ENCODE measurements around the gene SSBP2.
A peak's percentile ranks its signal among the peaks of the same experiment; 100 is the strongest.
"Not testable (repeated sequence)": the region's sequence is repeated elsewhere in the genome, so short reads cannot be mapped to it uniquely, and the experiment has no call there.

SSBP2 gene

DNA sequence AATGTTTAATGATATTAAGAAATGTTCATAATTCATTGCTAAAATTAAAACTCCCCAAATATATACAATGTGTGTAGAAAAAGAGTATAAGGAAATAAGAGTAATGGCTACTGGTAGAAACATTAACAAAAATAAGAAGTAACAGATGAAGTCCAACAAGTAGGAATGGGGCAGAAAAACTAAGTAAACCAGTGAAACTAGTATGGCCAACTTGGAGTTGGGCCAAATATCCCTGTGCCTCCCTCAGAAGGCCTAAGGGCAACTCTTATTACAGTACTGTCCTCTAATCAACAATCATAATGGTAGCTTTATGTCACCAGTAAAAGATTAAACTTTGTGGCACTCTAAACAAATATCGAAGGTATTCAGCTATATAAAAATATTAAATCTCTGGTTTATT is 93.5 kb downstream of the SSBP2 start:
- DNase-seq (ENCODE audit: low spot score), result no peak

DNA sequence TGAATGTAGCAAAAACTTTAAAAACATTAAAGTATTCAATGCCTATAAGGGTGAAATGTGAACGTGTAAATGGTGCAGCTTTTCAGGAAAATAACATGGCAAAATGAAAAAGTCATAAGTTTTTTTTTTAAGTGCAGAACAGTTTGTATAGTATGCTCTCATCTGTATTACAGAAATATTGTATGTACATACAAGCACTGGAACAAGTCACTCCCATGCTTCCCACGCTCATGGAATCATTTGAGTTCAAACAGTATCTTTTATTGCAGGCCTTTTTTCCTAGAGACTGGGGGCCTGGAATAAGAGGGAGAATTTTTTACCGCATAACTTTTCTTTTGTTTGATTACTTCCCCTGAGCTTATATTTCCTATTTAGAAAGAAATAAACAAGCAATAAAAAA is 94.1 kb downstream of the SSBP2 start:
- no peak for DNase-seq (ENCODE audit: low spot score)

DNA sequence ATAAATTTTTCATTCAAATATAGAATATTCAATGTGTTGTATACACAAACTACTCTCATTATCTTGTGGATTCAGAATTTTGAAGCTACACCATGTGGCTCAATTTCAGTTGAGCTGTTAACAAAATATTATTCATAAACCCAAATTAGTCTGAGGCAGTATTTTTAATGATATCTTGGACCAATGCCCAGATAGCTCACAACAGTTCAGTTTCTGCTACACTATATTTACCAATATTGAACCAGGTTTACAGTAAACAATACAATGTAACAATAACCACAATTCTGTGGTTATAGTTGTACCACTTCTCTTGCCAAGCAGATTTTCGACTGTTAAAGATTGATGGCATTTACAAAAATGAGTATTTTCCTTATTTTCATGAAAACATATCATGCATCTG is 99.9 kb downstream of the SSBP2 start:
- DNase-seq (ENCODE audit: low spot score), result no peak

DNA sequence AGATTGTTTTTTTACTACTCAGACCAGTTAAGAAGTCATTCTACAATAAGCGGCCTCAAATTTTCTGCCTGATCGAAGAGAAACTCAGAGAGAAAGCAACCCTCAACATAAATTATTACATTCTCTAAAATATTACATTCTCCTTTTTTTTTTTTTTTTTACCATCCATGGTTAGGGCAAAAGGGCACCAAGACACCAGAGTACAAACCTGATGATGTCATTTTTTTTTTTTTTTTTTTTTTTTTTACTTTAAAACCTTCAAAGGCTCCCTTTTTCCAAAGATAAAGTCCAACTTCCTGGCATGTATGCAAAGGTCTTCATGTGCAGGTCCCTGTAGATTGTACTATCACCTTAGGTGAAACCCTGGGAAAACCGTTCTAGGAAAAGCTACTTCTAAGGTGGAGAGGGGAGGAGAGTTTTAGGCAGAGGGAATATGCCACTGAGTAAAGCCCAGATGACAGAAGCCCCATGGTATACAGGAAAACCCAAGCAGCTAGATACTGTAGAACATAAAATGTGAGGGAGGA is 104.4 kb downstream of the SSBP2 start:
- DNase-seq (ENCODE audit: low spot score), result no peak

DNA sequence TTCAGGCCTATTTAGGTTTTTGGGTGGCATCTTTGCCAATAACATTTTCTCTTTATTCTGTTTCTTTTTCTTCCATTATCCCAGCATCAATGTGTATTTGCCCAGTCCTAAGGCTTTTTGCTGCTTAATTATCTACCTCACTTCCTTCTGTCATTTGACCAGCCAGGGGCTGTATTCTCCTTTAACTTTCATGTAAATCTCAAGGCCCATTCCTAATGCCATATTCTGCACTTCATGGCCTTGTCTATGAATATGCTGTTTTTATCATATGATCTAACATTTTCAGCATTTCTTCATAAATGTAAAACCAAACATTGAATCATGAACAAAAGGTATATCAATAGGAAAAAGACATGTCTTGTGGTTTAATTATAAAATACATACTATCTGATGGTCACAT is 108.7 kb downstream of the SSBP2 start:
- DNase-seq (ENCODE audit: low spot score), result no peak

DNA sequence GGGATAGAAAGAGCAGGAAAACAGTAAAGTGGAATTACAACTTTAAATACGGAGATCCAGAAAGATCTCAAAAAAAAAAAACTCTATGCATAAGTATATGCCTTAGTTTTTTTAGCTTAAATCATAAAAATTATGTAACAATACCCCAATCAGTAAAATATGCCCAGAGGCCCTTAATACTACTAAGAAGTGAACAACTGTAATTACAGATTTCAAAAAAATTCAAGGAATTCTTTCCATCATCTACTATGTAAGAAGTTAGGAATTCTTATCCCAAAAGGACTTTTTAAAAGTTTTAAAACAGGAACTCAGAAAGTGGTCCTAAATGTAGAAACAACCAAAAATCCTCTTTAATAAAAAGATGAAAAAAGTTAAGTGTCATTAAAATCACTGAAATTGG is 111.3 kb downstream of the SSBP2 start:
- no peak for DNase-seq (ENCODE audit: low spot score)

DNA sequence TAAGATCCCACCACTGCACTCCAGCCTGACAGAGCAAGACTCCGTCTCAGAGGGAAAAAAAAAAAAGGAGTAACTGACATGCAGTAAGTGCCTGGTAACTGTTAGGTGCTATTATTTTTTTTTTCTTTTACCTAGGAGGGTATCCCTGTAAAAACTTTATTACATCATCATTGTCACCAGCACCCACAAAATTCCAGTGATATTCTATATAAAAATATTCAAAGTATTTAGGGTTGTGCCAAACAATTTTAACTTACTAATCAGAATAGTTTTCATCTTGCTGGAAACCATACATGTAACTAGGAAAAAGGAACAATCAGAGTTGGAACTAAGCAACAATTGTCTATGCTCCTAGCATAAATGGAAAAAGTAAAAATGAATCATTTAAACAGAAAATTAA is 112.4 kb downstream of the SSBP2 start:
- no peak for DNase-seq (ENCODE audit: low spot score)

DNA sequence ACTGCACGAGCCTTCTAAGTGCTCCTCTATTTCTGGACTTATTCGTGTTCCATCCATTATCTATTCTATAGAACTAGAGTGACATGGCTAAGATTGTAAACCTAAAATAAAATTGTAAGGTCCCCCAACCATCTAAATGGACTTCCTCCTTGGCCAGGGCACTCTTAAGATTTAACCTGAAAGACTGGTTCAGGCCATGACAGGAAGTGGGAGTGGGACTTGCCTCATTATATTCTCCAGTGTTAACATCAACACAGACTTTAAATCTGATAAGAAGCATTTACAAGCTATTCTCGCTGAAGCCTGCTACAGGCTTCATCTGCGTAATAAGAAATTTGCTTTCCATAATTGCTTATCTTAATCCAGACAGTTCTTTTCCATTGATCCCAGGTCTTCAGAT is 117.0 kb downstream of the SSBP2 start:
- DNase-seq (ENCODE audit: low spot score), result no peak

DNA sequence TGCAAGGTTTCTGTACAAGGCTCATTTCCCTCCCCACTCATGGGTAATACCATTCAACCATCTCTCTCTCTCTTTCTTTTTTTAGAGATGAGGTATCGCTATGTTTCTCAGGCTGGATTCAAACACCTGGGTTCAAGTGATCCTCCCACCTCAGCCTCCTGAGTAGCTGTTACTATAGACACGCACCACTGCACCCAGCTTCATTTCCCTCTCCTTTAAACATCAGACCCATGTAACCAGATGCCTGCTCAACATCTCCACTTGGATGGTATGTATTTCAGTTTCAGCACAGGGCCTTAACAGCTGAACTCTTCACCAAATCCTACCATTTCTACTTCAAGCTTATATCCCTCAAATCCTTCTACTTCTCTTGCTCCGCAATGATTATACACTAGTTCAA is 117.4 kb downstream of the SSBP2 start:
- no peak for DNase-seq (ENCODE audit: low spot score)

DNA sequence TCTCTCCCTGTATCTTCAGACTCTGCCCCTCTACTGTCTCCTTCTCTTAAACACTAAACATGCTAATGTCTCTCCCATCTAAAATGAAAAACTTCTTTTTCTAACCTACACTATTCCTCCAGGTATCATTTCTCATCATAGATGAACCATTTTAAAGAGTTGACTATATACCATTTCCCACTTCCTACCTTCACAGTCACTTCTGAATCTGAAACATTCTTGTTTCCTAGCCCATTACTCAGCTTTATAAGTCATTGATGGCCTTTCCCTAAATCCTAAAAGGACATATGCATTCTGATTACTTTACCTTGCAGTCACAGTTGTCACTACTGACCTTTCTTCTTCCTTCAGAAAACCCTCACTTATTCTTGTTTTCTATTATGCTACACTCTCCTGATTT is 118.2 kb downstream of the SSBP2 start:
- no peak for DNase-seq (ENCODE audit: low spot score)

DNA sequence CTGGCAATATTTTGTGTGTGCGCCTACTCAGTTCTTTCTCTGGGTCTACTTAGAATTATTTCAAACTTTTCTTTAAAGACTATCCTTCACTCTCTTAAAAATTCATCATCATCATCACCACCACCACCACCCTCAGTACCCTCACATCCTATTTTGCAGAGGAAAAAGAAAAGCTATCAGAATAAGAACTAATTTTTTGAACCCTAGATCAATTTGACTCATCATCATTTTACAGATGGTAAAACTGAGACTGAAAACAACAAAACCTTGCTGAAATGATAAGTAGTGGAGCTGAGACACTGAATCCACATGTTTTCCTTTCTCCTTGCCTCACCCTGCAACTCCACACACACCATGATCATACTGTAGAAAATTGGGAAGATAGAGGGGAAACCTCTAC is 119.3 kb downstream of the SSBP2 start:
- no peak for DNase-seq (ENCODE audit: low spot score)

DNA sequence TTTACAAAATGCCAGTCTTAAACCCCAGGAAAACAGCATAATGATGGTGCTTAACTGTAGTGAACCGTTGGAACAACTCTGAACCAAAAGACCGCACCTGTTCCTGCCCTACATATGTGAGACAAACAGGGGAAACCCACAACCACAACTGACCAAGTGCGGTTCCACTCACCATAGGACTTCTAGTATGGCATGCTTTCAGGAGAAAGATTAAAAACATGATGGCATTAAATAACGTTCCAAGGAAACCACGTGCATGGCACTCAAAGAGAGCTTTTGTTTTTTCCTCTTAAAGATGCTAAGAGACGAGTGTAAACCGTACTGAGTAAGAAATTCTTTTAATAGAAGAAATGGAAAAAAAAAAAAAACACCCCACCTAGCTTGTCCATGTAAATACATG is 119.8 kb downstream of the SSBP2 start:
- DNase-seq (ENCODE audit: low spot score), result no peak

DNA sequence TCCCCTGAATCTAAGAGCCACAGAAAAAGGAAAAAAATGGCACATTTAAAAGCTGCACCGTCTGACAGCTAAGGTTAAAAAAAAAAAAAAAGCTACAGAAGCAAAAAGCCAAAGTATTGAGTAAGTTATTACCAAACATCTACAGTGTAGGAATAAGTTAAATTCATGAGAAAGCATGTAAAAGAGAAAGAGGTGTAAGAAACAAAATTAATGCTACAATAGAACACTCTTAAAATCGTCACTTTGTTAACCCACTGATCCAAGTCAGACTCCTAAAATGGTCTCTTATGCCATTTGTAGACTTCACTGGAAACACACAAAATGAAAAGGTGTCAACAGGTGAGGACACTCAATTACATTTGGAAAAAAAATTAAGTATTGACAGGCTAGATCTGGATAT is 120.2 kb downstream of the SSBP2 start:
- no peak for DNase-seq (ENCODE audit: low spot score)

DNA sequence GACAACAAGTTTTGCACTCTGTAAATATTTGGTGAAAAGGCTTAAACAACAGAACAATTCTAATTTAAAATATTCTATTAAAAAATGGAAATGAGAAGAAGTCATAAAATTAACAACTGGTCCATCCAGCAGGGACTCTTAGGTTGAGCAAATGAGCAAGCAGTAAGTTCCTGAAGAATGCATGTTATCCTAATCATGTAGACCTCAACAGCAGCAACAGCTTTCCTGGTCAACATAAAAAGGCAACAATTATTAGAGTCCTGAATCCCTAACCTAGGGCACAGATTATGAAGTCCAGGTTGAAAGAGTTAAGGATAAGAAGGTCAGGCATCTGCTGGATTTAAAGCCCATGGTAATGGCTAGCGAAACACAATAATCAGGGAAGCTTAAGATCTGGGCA is 120.9 kb downstream of the SSBP2 start:
- DNase-seq (ENCODE audit: low spot score), result no peak

DNA sequence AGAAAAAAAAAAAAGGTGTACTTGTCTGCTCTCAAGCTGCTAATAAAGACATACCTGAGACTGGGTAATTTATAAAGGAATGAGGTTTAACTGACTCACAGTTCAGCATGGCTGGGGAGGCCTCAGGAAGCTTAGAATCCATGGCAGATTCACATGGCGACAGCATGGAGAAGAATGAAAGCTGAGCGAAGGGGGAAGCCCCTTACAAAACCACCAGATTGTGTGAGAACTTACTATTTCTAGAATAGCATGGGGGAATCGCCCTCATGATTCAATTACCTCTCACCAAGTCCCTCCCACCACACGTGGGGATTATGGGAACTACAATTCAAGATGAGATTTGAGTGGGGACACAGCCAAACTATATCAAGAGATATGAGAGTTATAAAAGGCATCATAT is 122.8 kb downstream of the SSBP2 start:
- DNase-seq (ENCODE audit: low spot score), result not testable (repeated sequence)

DNA sequence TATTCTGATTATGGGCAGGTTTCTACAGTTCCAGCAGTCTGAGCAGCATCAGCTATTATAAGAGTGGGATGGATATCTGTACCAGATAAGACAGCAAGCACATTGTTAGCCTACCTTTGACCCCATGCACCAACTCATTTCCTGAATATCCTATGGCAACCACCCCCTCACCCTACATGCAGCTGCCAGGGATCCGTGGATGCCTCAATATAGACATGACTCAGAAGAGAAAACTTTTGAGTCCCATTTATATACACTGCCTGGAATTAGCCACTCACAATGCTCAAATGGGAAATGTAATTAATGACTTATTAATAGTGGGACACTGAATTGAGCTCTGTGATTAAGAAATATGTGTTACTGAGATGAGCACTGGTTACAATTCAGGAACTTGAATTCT is 124.4 kb downstream of the SSBP2 start:
- DNase-seq (ENCODE audit: low spot score), result peak; percentile 45

DNA sequence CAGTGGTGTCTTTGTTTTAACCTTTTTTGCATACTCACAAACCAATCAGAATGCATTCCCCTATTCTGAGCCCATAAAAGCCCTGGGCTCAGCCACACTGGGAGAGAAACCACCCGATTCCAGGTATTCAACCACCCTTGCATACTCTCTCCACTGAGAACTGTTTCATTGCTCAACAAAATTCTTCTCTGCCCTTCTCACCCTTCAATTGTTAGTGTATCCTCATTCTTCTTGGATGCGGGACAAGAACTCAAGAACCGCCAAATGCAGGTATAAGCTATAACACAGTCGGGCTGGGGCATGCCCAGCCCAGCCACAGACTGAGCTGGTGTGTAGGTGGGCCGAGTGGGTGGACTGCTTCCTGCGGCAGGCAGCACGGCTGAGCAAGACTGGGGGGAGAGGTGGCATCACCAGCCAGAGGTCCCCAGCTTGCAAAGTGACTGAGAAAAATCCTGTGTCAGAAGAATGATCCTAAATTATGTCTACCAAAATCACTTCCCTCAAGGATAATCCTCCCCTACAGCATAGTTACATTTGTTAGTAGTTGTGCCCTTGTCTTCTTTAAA is 141.0 kb downstream of the SSBP2 start:
- no peak for DNase-seq (ENCODE audit: low spot score)

DNA sequence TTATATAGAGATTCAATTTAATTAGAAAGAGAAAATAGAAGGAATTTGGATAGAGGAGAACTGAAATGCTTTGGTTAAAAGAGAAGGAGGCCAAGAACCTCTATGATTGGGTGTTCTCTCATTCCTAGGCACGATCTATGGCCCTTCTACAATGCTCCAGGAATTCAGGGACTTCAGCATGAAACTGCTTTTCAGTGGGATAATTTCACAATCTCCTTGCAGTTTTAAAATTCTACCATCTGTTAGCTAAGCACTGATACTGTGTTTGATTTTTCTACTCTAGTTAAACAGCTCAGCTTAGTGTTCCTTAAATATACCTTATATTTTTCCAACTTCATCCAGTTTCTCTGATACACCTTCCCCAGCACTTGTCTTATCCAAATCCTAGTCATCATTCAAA is 141.9 kb downstream of the SSBP2 start:
- no peak for DNase-seq (ENCODE audit: low spot score)

DNA sequence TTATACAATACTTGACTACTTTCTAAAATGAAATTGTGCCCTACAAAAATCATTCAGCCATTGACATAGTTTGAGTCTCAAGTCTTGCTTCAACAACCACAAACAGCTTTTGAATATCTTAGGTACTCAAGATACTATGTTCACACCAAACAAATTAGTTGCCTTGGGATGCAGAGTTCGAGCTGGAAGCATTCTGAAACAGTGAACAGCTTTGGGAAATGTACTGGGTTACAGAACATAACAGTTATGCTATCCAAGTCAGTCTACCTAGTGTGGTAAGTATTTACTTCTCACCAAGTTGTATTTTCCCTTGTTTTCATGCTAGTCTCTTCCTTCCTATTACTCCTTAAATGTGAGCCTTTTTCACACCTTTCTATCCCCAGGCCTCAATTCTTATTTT is 143.2 kb downstream of the SSBP2 start:
- no peak for DNase-seq (ENCODE audit: low spot score)

DNA sequence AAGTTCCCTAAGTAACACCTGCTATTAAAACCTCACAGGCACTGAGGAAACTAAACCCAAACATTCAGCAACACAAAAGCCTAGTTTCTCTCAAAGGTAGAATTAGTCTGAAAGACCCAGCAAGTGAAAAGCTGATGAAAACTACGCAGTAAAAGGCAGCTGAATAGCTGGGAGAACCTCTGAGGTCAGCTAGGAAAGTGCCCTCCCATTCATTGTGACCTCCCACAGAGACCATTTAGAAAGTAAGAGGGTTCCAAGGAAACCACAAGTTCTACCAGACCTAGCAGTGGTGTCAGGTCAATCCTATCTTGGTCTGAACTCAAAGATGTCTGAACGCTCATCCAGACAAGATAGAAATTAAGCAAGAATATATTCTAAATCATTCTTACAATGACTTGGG is 144.7 kb downstream of the SSBP2 start:
- no peak for DNase-seq (ENCODE audit: low spot score)

DNA sequence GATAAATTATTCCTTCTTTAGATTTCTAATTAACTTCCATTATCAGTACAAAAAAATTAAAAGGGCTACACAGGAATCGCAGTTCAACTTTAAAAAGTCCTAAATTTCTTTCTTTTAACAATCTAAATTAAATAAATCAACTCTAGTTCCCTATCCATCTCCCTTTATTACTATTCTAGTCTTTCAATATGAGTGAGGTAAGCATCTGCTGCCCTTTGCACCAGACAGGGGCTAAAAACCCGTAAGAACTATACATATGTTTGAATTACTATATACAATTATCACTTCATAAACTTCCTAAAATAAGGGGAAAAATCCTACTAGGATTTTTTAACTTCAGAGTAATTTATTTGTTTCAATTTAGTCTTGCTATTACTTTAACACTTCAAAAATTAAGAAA is 145.6 kb downstream of the SSBP2 start:
- no peak for DNase-seq (ENCODE audit: low spot score)

DNA sequence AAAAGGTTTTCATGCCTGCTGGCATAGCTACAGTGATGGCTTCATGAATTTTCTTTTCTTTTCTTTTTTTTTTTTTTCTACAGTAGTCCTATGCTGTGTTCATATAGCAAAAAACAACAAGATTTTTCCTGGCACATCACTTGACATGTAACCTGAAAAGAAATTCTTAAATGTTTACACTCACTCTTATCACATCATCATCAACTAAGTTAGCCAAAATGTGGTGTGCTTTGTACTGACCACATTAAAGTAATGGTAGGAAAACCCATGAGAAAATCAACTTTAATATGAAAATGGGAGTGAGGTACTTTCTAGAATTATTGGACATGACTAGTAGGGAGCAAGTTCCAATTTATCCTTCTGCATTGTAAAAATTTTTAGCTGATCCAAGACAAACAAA is 146.7 kb downstream of the SSBP2 start:
- no peak for DNase-seq (ENCODE audit: low spot score)

DNA sequence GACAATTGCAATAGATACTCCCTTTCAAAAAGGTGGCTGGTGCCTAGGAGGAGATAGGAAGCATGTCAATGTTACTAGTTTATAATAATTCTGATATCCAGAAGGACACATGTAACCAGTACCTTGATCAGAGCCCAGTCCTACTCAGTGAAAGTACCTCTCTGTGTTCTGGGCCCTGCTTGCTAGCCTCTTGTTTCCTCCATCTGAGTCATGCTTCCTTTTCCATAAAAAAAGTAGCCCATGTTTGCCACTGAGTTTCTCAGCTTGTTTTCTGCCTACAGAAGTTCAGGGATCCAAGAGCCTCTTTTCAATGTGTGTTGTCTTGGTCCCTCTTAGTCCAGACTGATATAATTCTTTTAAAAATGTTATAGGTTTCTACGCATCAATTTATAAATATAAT is 149.0 kb downstream of the SSBP2 start:
- peak; percentile 9 for DNase-seq (ENCODE audit: low spot score)

DNA sequence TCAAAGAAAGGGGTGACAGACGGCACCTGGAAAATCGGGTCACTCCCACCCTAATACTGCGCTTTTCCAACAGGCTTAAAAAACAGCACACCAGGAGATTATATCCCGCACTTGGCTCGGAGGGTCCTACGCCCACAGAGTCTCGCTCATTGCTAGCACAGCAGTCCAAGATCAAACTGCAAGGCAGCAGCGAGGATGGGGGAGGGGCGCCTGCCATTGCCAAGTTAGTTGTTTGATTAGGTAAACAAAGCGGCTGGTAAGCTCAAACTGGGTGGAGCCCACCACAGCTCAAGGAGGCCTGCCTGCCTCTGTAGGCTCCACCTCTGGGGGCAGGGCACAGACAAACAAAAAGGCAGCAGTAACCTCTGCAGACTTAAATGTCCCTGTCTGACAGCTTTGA is 158.8 kb downstream of the SSBP2 start:
- not testable (repeated sequence) for DNase-seq (ENCODE audit: low spot score)

Data from AG08396 (cell line).